Measurements from ENCODE around the gene KCNAB2.
A peak's percentile ranks its signal among the peaks of the same experiment; 100 is the strongest.

KCNAB2 gene

DNA sequence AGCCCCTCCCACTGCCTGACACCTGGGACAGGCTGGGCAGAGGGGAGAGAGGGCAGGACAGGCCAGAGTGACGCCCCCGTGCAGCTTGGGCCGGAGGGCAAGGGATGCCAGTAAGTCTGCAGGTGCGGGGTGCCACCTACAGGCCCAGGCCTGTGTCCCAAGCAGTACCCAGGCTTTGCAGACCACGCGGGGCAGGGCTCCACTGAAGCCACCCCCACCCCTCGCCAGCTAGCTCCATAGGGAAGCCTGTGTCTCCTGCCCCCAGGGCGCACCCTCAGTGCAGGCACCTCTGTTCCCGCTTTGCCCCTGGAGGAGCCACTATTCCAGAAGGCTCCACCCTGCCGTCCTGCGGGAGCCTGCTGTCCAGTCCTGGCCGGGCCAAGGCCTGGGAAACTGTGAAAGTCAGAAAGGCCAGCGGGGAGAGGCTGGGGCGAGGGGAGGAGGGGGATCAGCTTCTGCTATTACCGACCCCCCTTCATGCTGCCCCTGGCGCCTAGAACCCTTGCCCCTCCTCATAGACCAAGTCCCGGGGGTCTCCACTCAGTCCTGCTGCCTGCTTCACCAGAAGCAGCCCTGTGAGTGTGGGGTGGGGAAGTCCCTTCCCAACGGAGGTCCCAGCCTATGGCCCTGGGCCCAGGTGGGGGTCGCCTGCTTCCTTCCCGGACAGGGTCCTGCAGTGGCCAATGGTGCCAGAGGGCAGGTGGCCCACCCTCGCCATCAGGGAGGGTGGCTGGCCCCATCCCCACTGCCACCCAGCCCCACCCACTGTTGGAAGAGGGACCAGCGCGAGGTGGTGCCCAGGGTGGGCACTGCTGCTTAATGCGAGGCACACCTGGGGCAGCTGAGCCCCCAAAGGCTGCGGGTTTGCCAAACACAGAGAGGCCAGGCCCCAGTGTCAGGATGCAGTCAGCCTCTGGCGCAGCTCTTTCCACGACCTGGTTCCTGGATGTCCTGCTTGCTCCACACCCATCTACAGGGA, 54.4 kb downstream of the KCNAB2 start:
- DNase-seq: peak; percentile 10

DNA sequence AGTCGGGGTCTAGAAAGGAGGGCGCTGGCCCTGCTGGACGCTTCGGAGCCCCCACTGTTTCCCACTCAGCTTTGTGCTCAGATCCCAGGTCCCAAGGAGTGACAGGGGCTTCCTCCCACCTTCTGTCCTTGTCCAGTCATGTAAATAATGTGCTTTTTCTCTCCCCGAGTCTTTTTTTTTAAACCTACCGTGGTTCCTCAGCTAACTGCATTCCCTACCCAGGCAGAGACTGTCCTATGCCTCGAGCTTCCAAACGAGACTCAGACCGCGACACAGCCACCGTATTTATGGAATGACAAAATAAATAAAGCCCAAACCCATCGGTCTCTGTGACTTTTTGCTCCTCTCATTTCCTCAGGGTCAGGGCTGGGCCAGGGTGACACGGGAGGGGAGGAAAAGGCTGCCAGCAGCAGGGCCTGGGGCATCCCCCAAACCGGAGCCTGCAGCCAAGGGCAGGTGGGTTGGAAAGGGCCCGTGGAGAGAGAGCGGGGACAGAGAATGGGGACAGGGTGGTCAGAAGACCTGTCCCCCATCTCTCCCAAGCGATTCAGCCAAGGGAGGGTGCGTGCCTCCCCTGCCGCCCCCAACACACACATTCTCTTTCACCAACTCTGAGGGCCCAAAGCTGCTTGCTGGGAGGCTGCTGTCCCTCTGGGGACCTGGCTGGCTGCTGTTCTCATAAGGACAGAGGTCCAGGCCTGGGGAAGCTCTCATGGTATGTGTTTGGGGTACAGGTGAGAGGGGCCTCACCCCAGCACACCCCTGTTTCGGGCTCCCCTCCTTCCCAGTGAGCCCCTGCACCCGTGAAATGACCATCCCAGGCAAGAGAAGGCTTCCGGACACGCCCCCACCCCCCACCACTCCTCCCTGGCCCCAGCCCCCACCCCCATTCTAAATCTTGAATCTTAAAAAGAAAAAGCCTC, 55.4 kb downstream of the KCNAB2 start:
- DNase-seq: no peak

DNA sequence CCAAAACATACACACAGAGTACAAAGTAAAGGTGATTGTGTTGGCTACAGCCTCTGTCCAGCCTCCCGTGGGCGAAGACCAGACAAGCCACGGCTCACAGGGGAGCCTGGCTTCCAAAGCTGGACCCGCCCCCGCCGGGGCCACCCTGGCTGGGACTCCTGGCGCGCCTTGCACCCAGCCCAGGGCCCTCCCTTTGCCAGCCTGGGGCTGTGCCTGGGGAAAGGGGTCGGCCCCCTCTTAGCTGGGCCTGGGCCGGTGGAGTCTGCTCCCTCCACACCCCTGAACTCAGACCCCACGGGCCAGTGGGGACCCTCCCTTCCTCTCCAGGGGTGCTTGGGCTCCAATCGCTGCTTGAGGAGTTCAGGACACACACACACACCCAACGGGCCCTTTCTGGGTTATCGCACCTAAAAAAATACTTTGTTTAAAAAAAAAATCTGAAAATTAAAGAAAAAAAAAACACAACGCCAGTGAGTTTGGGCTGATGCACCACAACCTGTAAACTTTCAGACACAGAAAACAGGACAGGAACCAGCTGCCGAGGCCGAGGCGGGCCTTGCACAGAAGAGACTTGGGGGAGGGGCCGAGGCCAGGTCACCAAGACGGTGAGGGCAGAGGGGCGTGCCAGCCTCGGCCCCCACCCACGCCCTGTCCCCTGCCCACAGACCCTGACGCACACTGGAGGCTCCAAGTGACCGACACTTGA, 56.3 kb downstream of the KCNAB2 start:
- no peak for DNase-seq

DNA sequence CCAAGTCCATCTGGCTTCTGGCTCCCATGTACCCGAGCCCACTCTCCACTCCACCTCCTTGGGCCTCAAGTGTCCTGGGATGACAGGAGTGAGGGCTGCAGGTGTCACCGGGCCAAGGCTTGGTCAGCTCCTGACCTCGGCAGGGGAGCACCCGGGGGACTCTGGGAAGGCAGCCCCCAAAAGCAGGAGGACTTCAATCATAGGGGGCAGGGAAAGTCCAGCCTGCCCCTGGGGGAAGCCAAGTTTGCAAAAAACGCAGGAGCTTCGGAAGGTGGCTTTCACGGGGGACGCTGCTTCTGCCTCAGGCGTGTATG, 56.8 kb downstream of the KCNAB2 start:
- DNase-seq: no peak

DNA sequence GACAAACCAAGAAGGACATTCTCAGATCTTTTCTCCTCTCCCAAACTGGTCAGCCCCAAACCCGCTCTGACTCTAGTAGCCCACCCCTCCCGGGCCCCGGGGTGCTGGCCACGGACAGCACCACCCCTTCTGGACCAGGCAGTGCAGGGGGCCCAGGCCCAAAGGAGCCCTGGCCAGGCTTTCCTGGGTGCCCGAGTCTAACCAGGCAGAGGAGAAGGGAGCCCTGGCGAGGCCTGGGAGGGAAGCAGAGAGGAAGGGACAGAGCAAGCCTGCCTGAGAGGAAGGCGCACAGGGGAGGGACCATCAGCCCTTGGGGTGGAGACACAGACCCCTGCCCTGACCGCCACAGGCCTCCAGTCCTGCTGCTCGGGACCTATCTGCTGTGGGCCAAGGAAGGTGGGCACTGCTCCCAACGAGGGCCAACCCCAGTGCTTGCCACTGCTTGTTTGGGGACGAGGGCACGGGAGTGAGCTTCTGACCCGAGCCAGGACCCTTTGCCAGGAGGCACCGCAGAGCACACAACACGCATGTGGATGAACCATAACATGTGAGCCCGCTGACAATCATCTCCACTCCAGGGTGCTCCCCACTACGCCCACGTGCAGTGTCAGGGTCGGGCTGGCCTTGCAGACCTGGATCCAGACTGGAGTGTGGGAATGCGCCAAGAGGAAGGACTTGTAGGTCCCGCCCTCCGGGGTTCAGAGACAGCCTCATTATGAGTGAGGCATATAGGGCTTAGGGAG, 57.6 kb downstream of the KCNAB2 start:
- no peak for DNase-seq

DNA sequence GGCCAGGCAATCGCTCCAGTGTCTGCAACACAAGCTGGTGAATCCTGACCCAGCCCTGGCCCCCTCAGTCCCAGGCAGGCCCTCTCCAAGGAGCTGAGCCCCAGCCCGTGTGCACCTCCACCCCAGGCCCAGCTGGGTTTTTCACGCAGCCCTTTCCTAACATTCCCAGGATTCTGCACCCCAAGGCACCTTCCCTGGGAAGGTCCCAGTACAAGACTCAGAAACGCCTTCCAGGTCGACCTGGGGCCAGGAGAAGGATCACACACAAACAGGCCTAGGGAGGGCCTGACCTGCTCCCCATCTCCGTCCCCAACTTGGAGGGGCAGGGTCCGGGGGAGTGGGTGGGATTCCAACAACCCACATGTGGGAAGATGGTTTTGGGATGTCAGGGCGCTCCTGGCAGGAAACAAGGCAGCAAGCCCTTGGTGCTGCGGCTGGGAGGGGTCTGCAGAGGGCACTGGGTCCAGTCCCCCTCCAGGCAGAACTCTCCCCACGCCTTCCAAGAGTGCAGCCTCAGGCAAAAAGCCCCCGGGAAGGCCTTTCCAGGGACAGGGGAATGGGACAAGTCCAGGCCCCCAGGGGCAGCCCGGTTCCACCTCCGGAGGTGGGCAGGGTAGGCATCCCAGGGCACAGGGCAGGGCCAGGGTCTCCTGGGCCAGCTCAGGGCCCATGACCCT, 58.3 kb downstream of the KCNAB2 start:
- DNase-seq: no peak

DNA sequence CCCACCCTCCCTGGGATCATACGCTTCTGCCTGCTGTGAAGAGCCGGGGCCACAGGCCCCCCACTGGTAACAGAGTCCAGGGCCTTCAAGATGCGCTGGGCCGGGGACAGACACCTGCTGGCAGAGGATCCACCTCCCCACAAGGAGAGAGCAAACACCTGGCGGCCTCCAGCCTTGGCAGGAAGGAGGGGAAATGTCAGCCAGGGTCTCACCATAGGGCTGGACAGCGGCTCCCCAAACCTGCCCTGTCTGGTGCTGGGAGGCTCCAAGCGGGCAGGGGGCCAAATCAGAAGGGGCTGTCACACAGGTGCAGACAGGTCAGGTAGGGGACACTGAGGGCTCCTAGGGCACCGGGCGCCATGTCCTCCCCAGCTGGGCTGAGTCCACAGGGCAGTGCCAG, 58.9 kb downstream of the KCNAB2 start:
- no peak for DNase-seq

DNA sequence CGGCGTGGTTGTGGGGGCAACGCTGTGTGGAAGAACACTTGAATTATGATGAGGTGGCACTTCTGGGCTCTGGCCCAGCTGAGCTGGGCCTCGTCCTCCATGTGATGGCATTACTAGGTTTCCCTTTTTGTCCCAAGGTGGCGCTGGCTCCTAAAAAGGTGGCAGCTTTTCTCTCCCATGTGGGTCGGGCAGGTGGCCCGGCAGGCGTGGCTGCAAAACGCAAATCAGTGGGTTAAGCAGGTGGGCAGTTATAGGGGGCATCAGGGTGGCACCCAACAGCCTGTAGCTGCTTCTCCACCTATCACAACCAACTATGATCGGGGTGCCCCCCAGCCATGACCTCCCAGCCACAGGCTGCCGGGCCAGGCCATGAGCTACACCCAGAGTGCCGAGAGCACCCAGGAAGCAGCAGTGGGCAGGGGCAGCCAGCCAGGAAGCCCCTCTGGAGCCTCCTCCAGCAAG, 59.6 kb downstream of the KCNAB2 start:
- no peak for DNase-seq

DNA sequence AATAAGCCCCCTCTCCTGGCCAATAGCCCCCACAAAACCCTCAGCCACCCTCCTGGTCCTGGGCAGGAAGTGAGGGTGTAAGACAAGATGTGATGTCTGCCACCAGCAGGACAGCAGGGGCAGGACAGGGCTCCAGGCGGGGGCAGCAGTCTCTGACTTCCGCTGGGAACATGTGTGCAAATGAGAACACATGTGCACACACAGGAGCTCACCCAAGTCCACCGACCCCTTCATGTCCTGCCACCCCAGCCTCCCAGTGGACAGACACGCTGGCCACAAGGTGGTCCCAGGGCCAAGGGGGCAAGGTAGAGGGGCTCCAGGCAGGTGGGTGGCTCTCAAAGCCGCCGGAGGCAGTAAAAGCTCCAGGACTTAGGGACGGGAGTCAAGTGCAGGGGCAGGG, 60.1 kb downstream of the KCNAB2 start:
- no peak for DNase-seq

DNA sequence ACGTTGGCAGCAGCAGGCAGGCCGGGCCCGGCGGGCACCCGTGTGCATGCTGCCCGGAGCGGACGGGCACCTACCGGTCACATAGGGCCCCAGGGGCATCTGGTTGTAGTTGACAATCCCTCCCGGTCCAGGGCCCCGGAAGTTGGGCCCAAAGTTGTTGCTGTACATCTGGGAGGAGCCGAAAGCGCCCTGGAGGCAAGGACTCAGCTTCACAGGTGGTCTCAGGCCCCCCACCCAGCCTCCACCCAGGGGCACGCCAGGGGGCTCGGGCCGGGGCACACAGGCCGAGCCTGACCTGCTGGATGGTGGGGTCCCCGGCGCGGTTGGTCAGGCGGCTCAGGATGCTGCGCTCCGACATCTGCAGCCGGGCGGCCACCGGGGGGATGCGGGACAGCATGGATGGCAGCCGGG, 60.6 kb downstream of the KCNAB2 start:
- DNase-seq: no peak

DNA sequence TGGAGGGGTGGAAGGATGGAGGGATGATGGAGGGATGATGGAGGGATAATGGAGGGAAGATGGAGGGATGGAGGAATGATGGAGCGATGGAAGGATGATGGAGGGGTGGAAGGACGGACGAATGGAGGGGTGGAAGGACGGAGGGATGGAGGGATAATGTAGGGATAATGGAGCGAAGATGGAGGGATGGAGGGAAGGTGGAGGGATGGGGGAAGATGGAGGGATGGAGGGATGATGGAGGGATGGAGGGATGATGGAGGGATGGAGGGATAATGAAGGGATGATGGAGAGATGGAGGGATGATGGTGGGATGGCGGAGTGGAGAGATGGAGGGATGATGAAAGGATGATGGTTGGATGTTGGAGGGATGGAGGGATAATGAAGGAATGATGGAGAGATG, 61.3 kb downstream of the KCNAB2 start:
- DNase-seq: no peak

DNA sequence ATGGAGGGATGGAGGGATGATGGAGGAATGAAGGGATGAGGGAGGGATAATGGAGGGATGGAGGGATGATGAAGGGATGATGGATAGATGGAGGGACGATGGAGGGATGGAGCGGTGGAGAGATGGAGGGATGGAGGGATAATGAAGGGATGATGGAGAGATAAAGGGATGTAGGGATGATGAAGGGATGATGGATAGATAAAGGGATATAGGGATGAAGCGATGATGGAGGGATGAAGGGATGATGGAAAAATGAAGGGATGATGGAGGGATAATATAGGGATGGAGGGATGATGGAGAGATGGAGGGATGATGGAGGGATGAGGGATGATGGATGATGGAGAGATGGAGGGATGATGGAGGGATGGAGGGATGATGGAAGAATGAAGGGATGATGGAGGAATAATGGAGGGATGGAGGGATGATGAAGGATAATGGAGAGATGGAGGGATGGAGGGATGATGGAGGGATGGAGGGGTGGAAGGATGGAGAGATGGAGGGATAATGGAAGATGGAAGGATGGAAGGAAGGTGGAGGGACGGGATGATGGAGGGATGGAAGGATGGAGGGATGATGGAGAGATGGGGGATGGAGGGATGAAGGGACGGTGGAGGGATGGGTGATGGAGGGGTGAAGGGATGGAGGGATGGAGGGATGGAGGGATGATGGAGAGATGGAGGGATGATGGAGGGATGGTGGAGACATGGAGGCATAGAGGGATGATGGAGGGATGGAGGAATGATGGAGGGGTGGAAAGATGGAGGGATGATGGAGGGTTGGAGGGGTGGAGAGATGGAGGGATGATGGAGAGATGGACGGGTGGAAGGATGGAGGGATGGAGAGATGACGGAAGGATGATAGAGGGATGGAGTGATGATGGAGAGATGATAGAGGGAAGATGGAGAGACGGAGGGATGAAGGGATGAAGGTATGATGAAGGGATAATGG, 62.0 kb downstream of the KCNAB2 start:
- DNase-seq: no peak

DNA sequence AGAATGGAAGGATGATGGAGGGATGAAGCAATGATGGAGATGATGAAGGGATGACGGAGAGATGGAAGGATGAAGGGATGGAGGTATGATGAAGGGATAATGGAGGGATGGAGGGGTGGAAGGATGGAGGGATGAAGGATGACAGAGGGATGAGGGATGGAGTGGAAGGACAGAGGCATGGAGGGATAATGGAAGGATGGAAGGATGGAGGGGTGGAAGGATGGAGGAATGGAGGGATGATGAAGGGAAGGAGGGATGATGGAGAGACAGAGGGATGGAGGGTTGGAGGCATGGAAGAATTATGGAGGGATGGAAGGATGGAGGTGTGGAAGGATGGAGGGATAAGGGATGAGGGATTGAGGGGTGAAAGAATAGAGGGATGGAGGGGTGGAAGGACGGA, 62.8 kb downstream of the KCNAB2 start:
- no peak for DNase-seq

DNA sequence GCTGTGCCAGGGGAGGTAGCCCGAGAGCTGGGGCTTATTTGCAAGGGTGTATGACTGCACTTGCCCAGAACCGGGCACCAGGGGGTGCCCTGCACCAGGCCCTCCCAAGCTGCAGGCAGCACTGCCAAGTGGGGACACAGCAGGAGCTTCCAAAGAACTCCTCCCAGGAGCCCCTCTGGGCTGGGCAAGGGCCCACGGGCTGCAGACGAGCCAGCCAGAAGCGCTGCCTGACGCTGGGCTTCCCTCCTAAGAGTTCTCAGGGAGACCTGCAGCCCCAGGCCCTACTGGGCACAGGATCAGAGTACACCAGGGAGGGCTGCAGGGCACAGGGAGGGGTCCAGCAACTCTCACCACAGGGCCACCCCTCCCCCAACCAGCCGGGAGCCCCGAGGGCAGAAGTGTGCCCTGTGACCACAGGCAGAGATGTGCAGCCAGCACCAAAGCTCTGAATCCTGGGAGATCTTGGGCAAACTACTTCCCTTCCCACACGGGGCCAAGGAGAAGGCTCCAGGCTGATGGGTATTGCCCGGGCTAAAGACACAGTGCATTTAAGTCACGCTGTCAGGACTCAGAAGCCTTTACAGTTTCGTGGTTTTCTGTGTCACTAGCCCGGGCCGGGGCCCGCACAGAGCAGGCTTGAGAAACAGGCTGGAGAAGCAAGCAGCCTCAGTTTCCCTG, 63.4 kb downstream of the KCNAB2 start:
- DNase-seq: peak; percentile 68

DNA sequence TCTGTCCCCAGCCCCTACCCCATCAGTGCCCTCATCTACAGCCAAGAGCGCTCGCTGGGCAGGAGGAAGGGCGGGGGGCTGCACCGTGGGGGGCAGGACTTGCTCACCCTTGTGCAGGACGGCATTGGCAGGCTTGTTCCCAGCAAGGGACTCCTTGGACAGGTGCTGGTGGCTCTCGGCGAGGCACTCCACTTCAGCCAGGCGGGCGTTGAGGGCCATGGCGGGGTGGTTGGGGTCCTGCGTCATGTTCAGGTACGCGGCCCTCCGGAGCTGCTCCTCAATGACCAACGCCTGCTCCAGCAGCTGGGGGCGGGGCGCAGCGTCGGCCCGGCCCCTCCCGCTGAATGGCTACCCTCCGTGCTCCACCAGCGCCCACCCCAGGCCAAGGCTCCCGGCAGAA, 64.0 kb downstream of the KCNAB2 start:
- DNase-seq: no peak

DNA sequence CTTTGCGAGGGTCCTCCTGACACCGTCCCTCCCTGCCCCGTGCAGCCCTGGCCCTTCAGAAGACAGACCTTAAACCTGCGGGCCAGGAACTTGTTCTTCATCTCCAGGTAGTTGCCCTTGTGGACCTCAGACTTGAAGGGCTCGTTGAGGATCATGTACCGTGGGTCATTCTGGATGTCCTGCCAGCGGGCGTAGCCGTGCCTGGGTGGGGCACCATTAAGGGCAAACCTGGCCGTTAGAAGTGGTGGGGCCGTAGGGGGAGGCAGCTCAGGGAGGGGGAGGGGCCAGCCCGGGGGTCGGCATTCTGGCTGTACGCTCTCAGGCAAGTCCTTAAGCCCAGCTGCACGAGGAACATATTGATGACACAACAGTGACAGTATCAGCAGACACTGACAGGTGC, 64.6 kb downstream of the KCNAB2 start:
- no peak for DNase-seq

DNA sequence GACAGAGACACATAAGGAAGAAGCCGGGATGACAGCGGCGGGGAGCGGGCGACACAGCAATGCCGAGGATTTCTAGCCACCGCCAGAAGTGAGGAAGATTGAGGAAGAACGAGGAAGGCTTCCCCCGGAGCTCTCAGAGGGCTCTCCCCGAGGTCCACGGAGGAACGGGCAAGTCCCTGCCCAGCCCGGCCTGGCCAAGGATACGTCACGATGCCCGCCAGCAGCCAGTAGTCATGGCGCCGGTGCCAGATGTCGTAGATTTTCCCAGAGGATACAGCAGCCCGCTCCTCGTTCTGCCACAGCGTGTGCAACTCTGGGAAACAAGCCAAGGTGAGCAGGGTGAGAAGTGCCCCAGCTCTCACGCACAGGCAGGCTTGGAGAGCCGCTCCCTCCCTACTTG, 65.9 kb downstream of the KCNAB2 start:
- DNase-seq: no peak

DNA sequence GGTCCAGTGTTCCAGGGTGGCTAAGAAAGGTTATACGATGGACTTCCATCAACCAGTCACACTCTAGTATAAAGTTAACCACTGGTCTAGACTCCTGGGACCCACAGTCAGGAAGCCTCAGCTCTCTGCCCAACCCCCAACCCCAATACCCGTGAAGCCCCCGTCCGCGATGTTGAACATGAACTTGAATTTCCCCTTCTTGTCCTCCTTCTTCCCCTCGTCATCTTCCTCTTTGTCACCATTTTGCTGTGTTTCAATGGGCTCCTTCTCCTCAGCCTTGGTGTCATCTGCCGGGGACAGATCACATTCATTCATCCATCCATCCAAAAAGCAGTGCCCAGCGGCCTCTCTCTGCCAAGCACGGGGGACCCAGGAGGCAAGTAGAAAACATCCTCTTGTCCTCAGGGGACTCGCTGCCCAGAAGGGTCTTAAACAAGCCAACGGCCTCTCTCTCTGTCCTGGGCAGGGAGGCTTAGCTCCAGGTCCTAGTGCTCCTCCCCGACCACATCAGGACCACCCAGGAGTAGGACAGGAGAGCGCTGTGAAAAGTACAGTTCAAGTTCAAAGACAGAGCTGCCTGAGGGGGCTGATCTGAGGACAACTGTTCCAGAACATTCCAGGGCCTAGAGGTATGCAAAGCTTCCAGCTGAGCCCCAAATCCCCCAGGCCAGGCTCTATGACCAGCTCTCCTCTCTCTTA, 66.5 kb downstream of the KCNAB2 start:
- no peak for DNase-seq

DNA sequence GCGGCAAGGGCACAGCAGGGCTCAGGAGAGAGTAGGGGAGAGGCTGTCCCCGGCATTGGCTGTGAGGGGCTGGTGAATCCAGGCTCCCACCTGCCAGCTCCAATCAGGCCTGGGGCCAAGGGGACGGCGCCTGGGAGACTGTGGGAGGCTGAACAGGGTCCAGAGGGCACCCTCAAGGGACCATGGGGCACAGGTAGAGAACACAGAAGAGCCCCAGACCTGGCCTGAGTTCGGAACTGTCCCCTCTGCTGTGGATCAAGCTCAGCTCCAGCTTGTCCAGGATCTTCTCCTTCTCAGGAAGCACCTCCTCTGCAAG, 67.0 kb downstream of the KCNAB2 start:
- no peak for DNase-seq

DNA sequence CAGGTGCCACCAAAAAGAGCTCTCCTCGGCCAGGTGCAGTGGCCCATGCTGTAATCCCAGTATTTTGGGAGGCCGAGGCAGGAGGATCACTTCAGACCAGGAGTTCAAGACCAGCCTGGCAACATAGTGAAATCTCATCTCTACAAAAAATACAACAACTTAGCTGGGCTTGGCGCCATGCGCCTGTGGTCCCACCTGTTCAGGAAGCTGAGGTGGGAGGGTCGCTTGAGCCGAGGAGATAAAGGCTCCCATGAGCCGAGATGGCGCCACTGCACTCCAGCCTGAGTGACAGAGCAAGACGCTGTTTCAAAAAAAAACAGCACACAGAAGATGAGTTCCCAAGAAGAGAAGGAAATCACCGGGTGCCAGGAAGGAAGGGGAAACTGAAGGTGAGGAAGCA, 67.4 kb downstream of the KCNAB2 start:
- no peak for DNase-seq

Data from suppressor macrophage treated with lipopolysaccharide for 4 hours (primary cell).